HG02571 (cell line): ENCODE results near the gene RLIM.

Experiments used
- ATAC-seq: cut with Tn5 transposase; IDR thresholded peaks from one replicate; pipeline ENCODE4 v1.9.1; 2021; ENCODE audit warnings: mild to moderate bottlenecking, moderate library complexity; ENCODE audit not compliant: unreplicated experiment

The RLIM gene

DNA sequence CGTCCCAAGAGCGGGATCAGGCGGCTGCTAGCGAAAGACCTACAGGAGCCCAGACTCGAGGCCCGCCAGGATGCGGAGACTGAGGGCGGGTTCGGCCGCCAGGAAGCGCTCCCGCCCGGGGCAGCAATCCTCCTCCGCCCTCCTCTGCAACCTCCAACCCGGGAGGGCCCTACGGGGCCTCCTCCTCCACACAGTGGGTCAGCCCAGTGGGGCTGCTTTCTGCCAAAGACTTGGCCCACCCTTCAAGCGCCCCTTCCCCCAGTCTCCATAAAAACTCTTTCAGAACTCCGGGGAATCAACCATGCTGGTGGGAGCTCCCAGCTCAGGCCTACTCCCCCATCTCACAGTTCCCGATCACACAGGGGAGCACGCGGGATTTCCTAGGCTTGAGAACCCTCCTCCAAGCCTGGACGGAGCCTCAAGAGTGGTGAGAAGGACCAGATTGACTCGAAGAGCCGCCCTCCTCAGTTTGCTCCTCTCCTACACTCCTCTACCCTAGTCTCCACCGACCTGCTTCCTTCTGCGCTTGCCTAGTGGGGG, 77.5 kb downstream of the RLIM start:
- peak; percentile 9 for ATAC-seq

DNA sequence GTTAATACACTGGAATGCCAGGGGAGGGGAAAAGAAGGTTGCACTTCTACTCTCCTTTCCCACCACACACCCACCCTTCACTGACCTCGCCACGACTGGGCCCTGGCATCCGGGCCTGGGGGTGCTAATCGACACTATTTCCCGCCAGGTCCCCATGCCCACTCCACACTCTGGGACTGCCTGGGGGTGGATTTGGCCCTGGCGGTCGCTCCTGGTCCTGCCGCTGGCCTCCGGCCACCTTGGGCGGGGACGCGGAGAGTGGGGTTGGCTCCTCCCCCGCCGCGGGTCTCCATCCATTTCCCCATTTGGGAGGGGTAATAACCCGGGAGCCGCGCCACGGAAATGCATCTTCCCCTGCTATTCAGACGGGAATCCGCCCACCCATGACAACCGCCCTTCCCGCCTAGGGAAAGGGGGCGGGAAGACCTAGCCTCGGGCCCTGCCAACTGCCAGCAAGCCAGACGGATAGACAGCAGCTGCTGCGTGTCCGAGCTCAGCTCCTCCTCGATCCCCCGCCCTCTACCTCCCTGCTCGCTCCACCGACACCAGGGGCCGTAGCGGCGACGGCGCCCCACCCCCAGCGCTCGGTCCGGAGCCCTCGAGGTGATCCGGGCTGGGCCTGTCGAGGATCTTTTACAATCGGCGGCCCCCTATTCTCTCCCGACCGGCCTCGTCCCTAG, 78.1 kb downstream of the RLIM start:
- ATAC-seq, result peak; percentile 44

DNA sequence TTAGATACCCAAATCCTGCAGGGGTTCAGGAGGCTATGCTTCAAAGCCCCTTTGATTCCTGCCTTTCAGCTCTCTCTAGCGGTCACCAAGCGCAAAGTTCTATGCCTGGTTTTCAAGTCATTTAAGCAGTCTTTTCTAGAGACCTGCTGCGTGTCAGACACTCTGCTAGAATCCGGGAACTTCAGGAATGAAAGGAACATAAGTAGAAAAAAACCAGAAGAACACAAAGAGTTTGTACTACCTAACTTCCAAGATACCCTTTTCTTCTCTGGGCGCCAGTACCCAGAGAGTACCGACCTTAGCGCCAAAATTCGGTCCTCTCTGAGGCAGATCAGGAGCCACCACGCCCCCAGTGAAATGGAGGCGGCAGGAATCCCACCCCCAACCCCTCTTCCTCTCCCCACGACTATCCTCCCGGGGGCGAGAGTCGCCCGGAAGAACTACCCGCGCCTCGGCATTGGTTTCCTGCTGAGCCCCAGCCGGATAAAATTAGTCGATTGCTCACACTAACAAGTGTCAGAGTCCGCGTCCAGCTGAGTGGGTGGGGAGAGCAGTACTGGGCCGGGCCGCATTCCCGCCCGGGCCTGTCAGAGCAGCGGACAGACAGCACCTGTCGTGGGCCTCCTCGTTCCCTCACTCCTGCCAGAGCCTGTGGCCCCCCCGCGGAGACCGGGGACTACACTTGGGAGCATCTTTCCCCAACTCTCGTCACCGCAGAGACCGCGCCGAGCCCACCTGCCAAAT, 78.8 kb downstream of the RLIM start:
- no peak for ATAC-seq
